ENCODE data around the gene MLC1. TPM values are rescaled to one million over a fixed set of nuclear protein-coding genes. Genes with fewer than 3 reads are reported as not detected.

Gene MLC1
- total and polyA plus RNA-seq, 10 of the 15 experiments (the other 5 are each of a cell fraction or from before 2014, with no cell fraction given), result 0.03 to 0.15 (median 0.07) TPM; not detected in 7

- ChIA-PET RAD21 (ENCODE audit: unreplicated experiment) (no interaction called here), SMC1A (ENCODE audit: uncharacterized antibody, unreplicated experiment) (no interaction called here), POLR2A (no interaction called here), CTCF (no interaction called here)
- in situ Hi-C loops (cut with MboI) (no loop called here), intact Hi-C loops (cut with micrococcal nuclease; ENCODE audit: unreplicated experiment) (no loop called here)
- FAIRE-seq, result no peak
- DNase-seq (ENCODE audit: low read depth, low spot score), result no peak
- 39% methylated on average over 14 of the region's 14 CpGs for WGBS (ENCODE audit: insufficient coverage, insufficient replicate concordance, low lambda C conversion rate, missing lambda C conversion rate)
- H3K27me3 ChIP-seq (replicated peaks in 1 of 2; ENCODE audit: control insufficient read depth in 2 of 2, insufficient read depth in 2 of 2, low read length in 1 of 2), result peaks cover 0 to 10% of the 10 kb centered on the region in 2 experiments; a peak in 3 of 4 replicates
- H3K27ac ChIP-seq (ENCODE audit: control insufficient read depth, insufficient read depth), result no peak overlapping the region
- no peak overlapping the region for H3K9ac ChIP-seq (ENCODE audit: control insufficient read depth, insufficient read depth, low read length)
- no TSS peak for BruUV-seq (replicated peaks)
- no peaks in the 10 kb centered on the region for H3K4me1 ChIP-seq (ENCODE audit: control insufficient read depth, insufficient read depth, low read length)
- no peak overlapping the region for H2AFZ ChIP-seq (ENCODE audit: control insufficient read depth, low read depth, low read length)
- H3K79me2 ChIP-seq (ENCODE audit: control insufficient read depth, insufficient read depth, low read length), result no peaks in the 10 kb centered on the region
- ATAC-seq, result no peak
- no peaks in the 10 kb centered on the region for H3K36me3 ChIP-seq (ENCODE audit: control insufficient read depth in 2 of 2, insufficient read depth in 2 of 2, low read length in 1 of 2)
- H3K9me3 ChIP-seq (replicated peaks; ENCODE audit: control insufficient read depth, insufficient read depth, low read length), result no peaks in the 10 kb centered on the region
- H3K4me3 ChIP-seq, result no peak overlapping the region
- H4K20me1 ChIP-seq (ENCODE audit: control insufficient read depth, insufficient read depth), result no peaks in the 10 kb centered on the region
- no peak overlapping the region for H3K4me2 ChIP-seq (ENCODE audit: control insufficient read depth, insufficient read depth)
- TF ChIP-seq TARDBP (IDR thresholded peaks at IDR 0.05; ENCODE audit: borderline replicate concordance) (no peak), E2F8 (IDR thresholded peaks at IDR 0.05; ENCODE audit: low read depth, partially characterized antibody) (no peak), ETV6 (conservative IDR thresholded peaks at IDR 0.05 in 1 of 2, IDR thresholded peaks at IDR 0.05 in 1 of 2; ENCODE audit: borderline replicate concordance in 1 of 2, low read depth in 1 of 2) (no peak), MEF2A (IDR thresholded peaks at IDR 0.05; ENCODE audit: insufficient read depth, low read depth, low read length) (no peak), SREBF2 (IDR thresholded peaks at IDR 0.05; ENCODE audit: low read length) (no peak), JUND (IDR thresholded peaks at IDR 0.05; ENCODE audit: low read depth, low read length) (no peak), KLF5 (IDR thresholded peaks at IDR 0.05; ENCODE audit: partially characterized antibody) (no peak), FOS (IDR thresholded peaks at IDR 0.05; ENCODE audit: borderline replicate concordance, extremely low read depth, insufficient read length) (no peak), PKNOX1 (IDR thresholded peaks at IDR 0.05) (no peak), CHD1 (IDR thresholded peaks at IDR 0.05; ENCODE audit: low read depth, low read length) (no peak), EZH2 (IDR thresholded peaks at IDR 0.05; ENCODE audit: borderline replicate concordance, control insufficient read depth, low read depth, low read length) (no peak), RUNX3 (IDR thresholded peaks at IDR 0.05; ENCODE audit: low read length) (no peak), ZZZ3 (IDR thresholded peaks at IDR 0.05; ENCODE audit: control insufficient read depth, insufficient read length, low read depth) (no peak), RB1 (IDR thresholded peaks at IDR 0.05; ENCODE audit: borderline replicate concordance) (no peak), E2F4 (IDR thresholded peaks at IDR 0.05; ENCODE audit: low read depth, low read length) (no peak), RAD51 (IDR thresholded peaks at IDR 0.05) (no peak), BCL3 (IDR thresholded peaks at IDR 0.05; ENCODE audit: borderline replicate concordance, insufficient read depth, low read depth, low read length, poor library complexity, severe bottlenecking) (no peak)
- TF ChIP-seq, protein P1, sequence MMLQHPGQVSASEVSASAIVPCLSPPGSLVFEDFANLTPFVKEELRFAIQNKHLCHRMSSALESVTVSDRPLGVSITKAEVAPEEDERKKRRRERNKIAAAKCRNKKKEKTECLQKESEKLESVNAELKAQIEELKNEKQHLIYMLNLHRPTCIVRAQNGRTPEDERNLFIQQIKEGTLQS (IDR thresholded peaks at IDR 0.05; ENCODE audit: borderline replicate concordance, extremely low read depth, low read depth, low read length), result no peak
Measured at GRCh38 chr22:50119169-50119767, 34.0 kb upstream of the MLC1 start.

All from GM12878 (cell line).